Measurements from ENCODE around the gene PRODH2. TPM values are rescaled to one million over a fixed set of nuclear protein-coding genes. Genes with fewer than 3 reads are reported as not detected.

Gene PRODH2
- total RNA-seq, 1 donor from 2014 or later: 11.5 TPM

DNA sequence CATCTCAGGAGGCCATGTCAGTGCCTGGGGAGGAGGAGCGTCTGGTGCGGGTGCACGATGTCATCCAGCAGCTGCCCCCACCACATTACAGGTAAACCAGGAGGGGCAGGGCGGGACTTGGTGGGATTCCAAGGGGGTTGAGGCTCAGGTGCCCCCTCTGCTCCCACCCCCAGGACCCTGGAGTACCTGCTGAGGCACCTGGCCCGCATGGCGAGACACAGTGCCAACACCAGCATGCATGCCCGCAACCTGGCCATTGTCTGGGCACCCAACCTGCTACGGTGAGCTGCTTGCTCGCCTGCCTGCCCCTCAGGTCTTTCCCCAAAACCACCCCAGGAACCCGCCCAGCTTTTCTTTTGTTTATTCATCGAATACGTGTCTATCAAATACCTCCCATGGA lies 30.1 kb downstream of the PRODH2 start:
- DNase-seq (ENCODE audit: extremely low spot score, unreplicated experiment): no peak
- H3K9me3 Mint-ChIP-seq: no peaks in the 10 kb centered on the region
- H3K27ac Mint-ChIP-seq: no peak overlapping the region
- no peaks in the 10 kb centered on the region for H3K27me3 Mint-ChIP-seq
- no peak overlapping the region for H3K4me3 Mint-ChIP-seq
- H3K36me3 Mint-ChIP-seq: peaks cover 6% of the 10 kb centered on the region
- peaks cover 3% of the 10 kb centered on the region for H3K4me1 Mint-ChIP-seq (ENCODE audit: unreplicated experiment)
- TF ChIP-seq, protein P1, sequence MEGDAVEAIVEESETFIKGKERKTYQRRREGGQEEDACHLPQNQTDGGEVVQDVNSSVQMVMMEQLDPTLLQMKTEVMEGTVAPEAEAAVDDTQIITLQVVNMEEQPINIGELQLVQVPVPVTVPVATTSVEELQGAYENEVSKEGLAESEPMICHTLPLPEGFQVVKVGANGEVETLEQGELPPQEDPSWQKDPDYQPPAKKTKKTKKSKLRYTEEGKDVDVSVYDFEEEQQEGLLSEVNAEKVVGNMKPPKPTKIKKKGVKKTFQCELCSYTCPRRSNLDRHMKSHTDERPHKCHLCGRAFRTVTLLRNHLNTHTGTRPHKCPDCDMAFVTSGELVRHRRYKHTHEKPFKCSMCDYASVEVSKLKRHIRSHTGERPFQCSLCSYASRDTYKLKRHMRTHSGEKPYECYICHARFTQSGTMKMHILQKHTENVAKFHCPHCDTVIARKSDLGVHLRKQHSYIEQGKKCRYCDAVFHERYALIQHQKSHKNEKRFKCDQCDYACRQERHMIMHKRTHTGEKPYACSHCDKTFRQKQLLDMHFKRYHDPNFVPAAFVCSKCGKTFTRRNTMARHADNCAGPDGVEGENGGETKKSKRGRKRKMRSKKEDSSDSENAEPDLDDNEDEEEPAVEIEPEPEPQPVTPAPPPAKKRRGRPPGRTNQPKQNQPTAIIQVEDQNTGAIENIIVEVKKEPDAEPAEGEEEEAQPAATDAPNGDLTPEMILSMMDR (conservative IDR thresholded peaks at IDR 0.05): no peak

DNA sequence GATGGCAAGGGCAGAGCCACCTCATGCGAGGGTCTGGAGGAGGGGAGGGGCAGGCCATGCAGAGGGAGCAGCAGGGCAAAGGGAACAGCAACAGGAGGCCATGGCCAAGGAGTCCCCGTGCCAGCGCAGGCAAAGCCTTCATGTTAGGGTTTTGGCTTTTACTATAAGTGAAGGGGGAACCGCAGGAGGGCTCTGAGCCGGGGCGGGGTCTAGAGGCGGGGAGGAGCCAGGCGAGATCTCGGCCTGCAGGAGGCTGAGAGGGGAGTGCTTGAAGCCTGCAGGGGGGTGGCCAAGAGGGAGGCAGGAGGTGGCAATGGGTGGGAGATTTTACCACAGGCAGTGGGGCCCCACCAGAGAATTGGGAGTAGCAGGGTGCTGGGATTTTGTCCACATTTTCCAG lies 31.0 kb downstream of the PRODH2 start:
- H3K4me1 Mint-ChIP-seq (ENCODE audit: unreplicated experiment): peaks cover 12% of the 10 kb centered on the region
- H3K9me3 Mint-ChIP-seq: no peaks in the 10 kb centered on the region
- H3K27me3 Mint-ChIP-seq: no peaks in the 10 kb centered on the region
- DNase-seq (ENCODE audit: extremely low spot score, unreplicated experiment): no peak
- no peak overlapping the region for H3K4me3 Mint-ChIP-seq
- TF ChIP-seq, protein P1 (conservative IDR thresholded peaks at IDR 0.05): no peak
- H3K36me3 Mint-ChIP-seq: peaks cover 6% of the 10 kb centered on the region
- no peak overlapping the region for H3K27ac Mint-ChIP-seq

DNA sequence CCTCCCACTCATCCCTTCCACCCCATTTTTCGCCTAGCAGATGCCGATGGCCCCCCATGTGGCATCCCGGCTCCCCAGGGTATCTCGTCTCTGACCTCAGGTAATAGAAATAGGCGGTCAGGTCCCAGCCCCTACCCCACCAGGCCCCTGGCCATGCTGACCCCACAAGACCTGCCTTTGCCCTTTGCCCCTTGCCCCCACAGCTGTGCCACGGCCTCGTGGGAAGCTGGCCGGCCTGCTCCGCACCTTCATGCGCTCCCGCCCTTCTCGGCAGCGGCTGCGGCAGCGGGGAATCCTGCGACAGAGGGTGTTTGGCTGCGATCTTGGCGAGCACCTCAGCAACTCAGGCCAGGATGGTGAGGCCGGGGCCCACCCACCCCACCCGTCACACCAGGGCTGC lies 31.9 kb downstream of the PRODH2 start:
- no peak overlapping the region for H3K4me3 Mint-ChIP-seq
- H3K36me3 Mint-ChIP-seq: peaks cover 6% of the 10 kb centered on the region
- no peak for DNase-seq (ENCODE audit: extremely low spot score, unreplicated experiment)
- H3K9me3 Mint-ChIP-seq: no peaks in the 10 kb centered on the region
- TF ChIP-seq, protein P1 (conservative IDR thresholded peaks at IDR 0.05): no peak
- H3K4me1 Mint-ChIP-seq (ENCODE audit: unreplicated experiment): peaks cover 18% of the 10 kb centered on the region
- no peaks in the 10 kb centered on the region for H3K27me3 Mint-ChIP-seq
- H3K27ac Mint-ChIP-seq: no peak overlapping the region

DNA sequence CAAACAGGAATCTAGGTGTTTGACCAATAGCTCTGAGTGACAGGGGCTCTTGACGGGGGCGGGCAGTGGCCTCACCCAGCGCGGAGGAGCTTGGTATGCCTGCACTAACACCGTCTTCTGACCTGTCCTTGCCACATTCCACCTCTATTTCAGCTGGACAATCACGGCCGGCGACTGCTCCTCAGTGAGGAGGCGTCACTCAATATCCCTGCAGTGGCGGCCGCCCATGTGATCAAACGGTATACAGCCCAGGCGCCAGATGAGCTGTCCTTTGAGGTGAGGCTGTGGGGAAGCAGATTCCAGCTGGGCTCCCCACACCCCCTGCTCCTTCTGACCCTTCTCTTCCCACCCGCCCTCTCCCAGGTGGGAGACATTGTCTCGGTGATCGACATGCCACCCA lies 32.6 kb downstream of the PRODH2 start:
- Mint-ChIP-seq H3K27ac (no peak overlapping the region), H3K27me3 (no peaks in the 10 kb centered on the region), H3K4me1 (ENCODE audit: unreplicated experiment) (peaks cover 20% of the 10 kb centered on the region), H3K36me3 (peaks cover 6% of the 10 kb centered on the region), H3K4me3 (no peak overlapping the region), H3K9me3 (no peaks in the 10 kb centered on the region)
- TF ChIP-seq, protein P1 (conservative IDR thresholded peaks at IDR 0.05): no peak
- DNase-seq (ENCODE audit: extremely low spot score, unreplicated experiment): no peak

DNA sequence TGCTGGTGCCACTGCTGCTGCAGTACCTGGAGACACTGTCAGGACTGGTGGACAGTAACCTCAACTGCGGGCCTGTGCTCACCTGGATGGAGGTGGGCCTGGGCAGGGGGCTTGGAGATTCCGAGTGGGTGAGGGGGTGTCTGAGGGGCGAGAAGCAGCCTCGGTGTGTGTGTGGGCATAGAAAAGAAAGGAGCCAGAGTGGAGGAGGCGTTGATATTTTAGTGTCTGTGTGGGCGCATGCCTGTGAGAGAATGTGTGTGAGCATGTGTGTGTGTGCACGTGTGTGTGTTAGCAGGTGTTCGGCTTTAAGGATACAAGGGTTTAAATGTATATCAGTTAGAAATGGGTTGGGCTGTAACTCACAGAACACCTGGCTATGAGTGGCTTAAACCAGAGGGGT lies 33.6 kb downstream of the PRODH2 start:
- Mint-ChIP-seq H3K9me3 (no peaks in the 10 kb centered on the region), H3K27me3 (no peaks in the 10 kb centered on the region), H3K4me1 (ENCODE audit: unreplicated experiment) (peaks cover 29% of the 10 kb centered on the region), H3K27ac (no peak overlapping the region), H3K36me3 (peaks cover 6% of the 10 kb centered on the region), H3K4me3 (no peak overlapping the region)
- TF ChIP-seq, protein P1 (conservative IDR thresholded peaks at IDR 0.05): no peak
- DNase-seq (ENCODE audit: extremely low spot score, unreplicated experiment): no peak

DNA sequence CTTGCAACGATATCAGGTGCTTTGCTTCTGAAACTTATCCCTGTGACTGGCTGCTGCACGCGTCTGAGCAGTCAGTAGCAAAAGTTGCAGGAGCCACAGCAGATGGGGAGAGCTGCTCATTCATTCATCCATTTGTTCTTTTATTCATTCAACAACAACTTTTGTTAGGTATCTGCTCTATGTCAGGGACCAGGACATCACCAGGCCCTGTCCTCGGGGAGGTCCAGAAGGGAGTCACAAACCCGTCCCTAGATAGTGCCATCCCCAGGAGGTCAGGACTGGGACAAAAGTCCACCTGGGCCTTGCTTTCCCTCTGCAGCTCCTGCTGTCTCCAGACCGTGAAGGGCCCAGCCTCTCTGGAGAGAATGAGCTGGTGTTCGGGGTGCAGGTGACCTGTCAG lies 34.7 kb downstream of the PRODH2 start:
- H3K9me3 Mint-ChIP-seq: no peaks in the 10 kb centered on the region
- TF ChIP-seq, protein P1 (conservative IDR thresholded peaks at IDR 0.05): no peak
- DNase-seq (ENCODE audit: extremely low spot score, unreplicated experiment): no peak
- no peak overlapping the region for H3K27ac Mint-ChIP-seq
- H3K27me3 Mint-ChIP-seq: no peaks in the 10 kb centered on the region
- peaks cover 31% of the 10 kb centered on the region for H3K4me1 Mint-ChIP-seq (ENCODE audit: unreplicated experiment)
- H3K36me3 Mint-ChIP-seq: peaks cover 2% of the 10 kb centered on the region
- H3K4me3 Mint-ChIP-seq: peak overlapping the region; percentile 84
